Stomach (tissue), 9 donors: ENCODE data around the gene NCKAP5. TPM values are rescaled to one million over a fixed set of nuclear protein-coding genes. Genes with fewer than 3 reads are reported as not detected.

Experiments used
- DNase-seq, 2 donors: peaks; one replicate each; pipeline versions ENCODE4 v3.0.0 to v3.0.0-alpha.2; 2013 to 2019
- H3K27ac ChIP-seq, 5 donors: fragments of 200-600 bp in 4 of 5; sonication (generic) in 4 of 5; one replicate each; pipeline ENCODE4 v1.5.1; 2013 to 2019; ENCODE audit warnings: mild to moderate bottlenecking in 1 of 5, moderate library complexity in 1 of 5
- H3K27me3 ChIP-seq, 3 donors: fragments of 200-600 bp; sonication (generic); one replicate each; pipeline ENCODE4 v1.5.1; 2017 to 2019; ENCODE audit warnings: mixed run types in 1 of 3
- H3K36me3 ChIP-seq, 4 donors: fragments of 200-600 bp; sonication (generic); 1 replicate in 3 of 4; 2 replicates in 1 of 4; pipeline ENCODE4 v1.5.1; 2016 to 2019
- H3K4me1 ChIP-seq, 4 donors: fragments of 200-600 bp; sonication (generic); one replicate each; pipeline ENCODE4 v1.5.1; 2016 to 2019
- H3K4me3 ChIP-seq, 4 donors: fragments of 200-600 bp; sonication (generic) in 3 of 4; one replicate each; pipeline ENCODE4 v1.5.1; 2016 to 2019; ENCODE audit warnings: mild to moderate bottlenecking in 1 of 4
- H3K9me3 ChIP-seq, 4 donors: fragments of 200-600 bp; sonication (generic); one replicate each; pipeline ENCODE4 v1.5.1; 2016 to 2019
- EP300 ChIP-seq: sonication (generic); formaldehyde crosslinking; IDR thresholded peaks from one replicate; pipeline ENCODE4 v1.6.1; 2017; ENCODE audit warnings: antibody characterized with exemption
- POLR2A ChIP-seq, 4 donors: fragments of 450-650 bp; IDR thresholded peaks; one replicate each; pipeline ENCODE4 v1.6.1; 2016; ENCODE audit warnings: antibody characterized with exemption in 4 of 4, control low read depth in 2 of 4, mild to moderate bottlenecking in 1 of 4, moderate library complexity in 1 of 4
- POLR2AphosphoS5 ChIP-seq, 3 donors: sonication (generic); formaldehyde crosslinking; IDR thresholded peaks; one replicate each; pipeline ENCODE4 v1.6.1; 2016; ENCODE audit warnings: antibody characterized with exemption in 3 of 3
- WGBS, 5 donors: extraction: QIAGEN DNeasy Blood & Tissue Kit in 3 of 5; methylation state at CpG; one replicate each; pipeline versions ENCODE4 v1.1.5 to v1.1.7; 2013 to 2018; 5-methylcytosine and 5-hydroxymethylcytosine counted together
- intact Hi-C: fragments of 100-400 bp; cut with DNase I; formaldehyde crosslinking; loops from one replicate; pipeline ENCODE4 v1.15.1; 2023; ENCODE audit warnings: low total_unique reads
- polyA plus RNA-seq, 3 donors: library from polyadenylated mRNA; stranded (reverse); fragments of 200-250 nt; gene quantifications; one replicate each; pipeline ENCODE4 v1.2.3, GENCODE V29; 2013
- total RNA-seq, 5 donors: library from RNA; depleted of rRNA; stranded (reverse); fragments of >200 nt; gene quantifications; one replicate each; pipeline versions ENCODE4 v1.1.0 to v1.2.3, GENCODE V29; 2014 to 2016
- TF ChIP-seq, protein P1 (sequence below), 7 experiments: fragments of 450-650 bp in 4 of 7; fragments of 200-600 bp in 3 of 7; sonication (generic) in 3 of 7; IDR thresholded peaks; one replicate each; pipeline ENCODE4 v1.5.1; 2016 to 2019; ENCODE audit warnings: antibody characterized with exemption in 7 of 7, control low read depth in 2 of 7, mild to moderate bottlenecking in 1 of 7
- donor health status: healthy with polysubstance abuse.
- donor health status: Bipolar disorder and iron deficiency.
- donor health status: healthy.

The NCKAP5 gene
- total and polyA plus RNA-seq, 8 donors = 0.58 to 8.0 (median 1.6) TPM; not detected in 1

DNA sequence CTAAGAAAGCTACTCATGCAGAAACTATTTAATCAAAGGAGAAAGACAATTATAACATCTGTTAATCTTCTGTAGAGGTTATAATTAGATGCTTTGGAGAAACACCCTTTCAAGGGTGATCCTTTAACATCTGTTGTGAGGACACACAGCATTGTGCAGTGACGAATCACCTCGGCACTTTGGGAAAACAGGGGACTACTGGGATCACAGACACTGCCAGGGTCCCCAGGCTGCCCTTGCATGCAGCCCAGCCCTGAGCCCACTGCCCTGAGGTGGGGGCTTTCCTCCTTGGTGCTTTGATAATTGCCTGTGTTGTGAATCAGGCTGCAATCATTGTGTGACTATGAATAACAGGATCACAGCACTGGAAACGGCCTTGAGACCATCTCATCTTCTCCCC, 10.6 kb downstream of the NCKAP5 start:
- no peak for DNase-seq
- no peaks in the 10 kb centered on the region for H3K4me1 ChIP-seq
- WGBS, 5 donors = 70 to 78% (median 73%) methylated on average over 3 of the region's 3 CpGs
- H3K27ac ChIP-seq = no peak overlapping the region
- TF ChIP-seq, protein P1, sequence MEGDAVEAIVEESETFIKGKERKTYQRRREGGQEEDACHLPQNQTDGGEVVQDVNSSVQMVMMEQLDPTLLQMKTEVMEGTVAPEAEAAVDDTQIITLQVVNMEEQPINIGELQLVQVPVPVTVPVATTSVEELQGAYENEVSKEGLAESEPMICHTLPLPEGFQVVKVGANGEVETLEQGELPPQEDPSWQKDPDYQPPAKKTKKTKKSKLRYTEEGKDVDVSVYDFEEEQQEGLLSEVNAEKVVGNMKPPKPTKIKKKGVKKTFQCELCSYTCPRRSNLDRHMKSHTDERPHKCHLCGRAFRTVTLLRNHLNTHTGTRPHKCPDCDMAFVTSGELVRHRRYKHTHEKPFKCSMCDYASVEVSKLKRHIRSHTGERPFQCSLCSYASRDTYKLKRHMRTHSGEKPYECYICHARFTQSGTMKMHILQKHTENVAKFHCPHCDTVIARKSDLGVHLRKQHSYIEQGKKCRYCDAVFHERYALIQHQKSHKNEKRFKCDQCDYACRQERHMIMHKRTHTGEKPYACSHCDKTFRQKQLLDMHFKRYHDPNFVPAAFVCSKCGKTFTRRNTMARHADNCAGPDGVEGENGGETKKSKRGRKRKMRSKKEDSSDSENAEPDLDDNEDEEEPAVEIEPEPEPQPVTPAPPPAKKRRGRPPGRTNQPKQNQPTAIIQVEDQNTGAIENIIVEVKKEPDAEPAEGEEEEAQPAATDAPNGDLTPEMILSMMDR (IDR thresholded peaks at IDR 0.05) = no peak
- TF ChIP-seq POLR2A (IDR thresholded peaks at IDR 0.05) (no peak), POLR2AphosphoS5 (IDR thresholded peaks at IDR 0.05) (no peak), EP300 (no peak)
- intact Hi-C loops = no loop called here
- no peaks in the 10 kb centered on the region for H3K36me3 ChIP-seq
- no peak overlapping the region for H3K4me3 ChIP-seq
- no peaks in the 10 kb centered on the region for H3K9me3 ChIP-seq
- H3K27me3 ChIP-seq = no peaks in the 10 kb centered on the region

DNA sequence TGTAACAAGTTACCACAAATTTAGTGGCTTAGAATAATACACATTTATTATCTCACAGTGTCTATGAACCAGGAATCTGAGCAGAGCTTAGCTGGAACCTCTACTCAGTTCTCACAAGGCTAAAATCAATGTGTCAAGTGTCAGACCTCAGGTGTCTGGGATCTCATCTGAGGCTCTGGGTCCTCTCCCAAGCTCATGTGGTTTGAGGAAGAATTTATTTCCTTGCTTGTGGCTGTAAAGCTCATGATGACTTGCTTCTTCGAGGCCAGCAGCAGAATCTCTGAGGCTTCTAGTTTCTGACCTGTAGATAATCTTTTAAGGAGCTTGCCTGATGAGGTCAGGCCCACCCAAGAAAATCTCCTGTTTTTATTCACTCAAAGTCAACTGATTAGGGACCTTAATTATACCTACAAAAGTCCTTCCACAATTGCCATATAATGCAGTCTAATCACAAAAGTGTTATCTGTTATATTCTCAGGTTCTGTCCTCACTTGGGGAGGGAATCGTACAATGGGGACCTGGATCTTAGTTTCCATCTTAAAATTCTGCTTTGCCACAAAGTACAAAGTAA, 14.3 kb downstream of the NCKAP5 start:
- TF ChIP-seq POLR2AphosphoS5 (IDR thresholded peaks at IDR 0.05) (no peak), POLR2A (IDR thresholded peaks at IDR 0.05) (no peak), EP300 (no peak)
- TF ChIP-seq, protein P1 (IDR thresholded peaks at IDR 0.05) = no peak
- intact Hi-C loops = no loop called here
- Histone ChIP-seq H3K4me1 (no peaks in the 10 kb centered on the region), H3K4me3 (no peak overlapping the region), H3K9me3 (no peaks in the 10 kb centered on the region), H3K27ac (no peak overlapping the region), H3K27me3 (no peaks in the 10 kb centered on the region), H3K36me3 (no peaks in the 10 kb centered on the region)
- no peak for DNase-seq
- WGBS, 5 donors = 80 to 87% (median 85%) methylated on average over 2 of the region's 2 CpGs

GRCh38 chr2:133553251-133553650, 15.0 kb downstream of the NCKAP5 start:
- WGBS, 5 donors = 89 to 97% (median 93%) methylated on average over 4 of the region's 4 CpGs
- H3K36me3 ChIP-seq = no peaks in the 10 kb centered on the region
- H3K4me3 ChIP-seq = no peak overlapping the region
- TF ChIP-seq POLR2AphosphoS5 (IDR thresholded peaks at IDR 0.05) (no peak), EP300 (no peak), POLR2A (IDR thresholded peaks at IDR 0.05) (no peak)
- TF ChIP-seq, protein P1 (IDR thresholded peaks at IDR 0.05) = no peak
- H3K4me1 ChIP-seq = no peaks in the 10 kb centered on the region
- no peak overlapping the region for H3K27ac ChIP-seq
- intact Hi-C loops = no loop called here
- H3K9me3 ChIP-seq = no peaks in the 10 kb centered on the region
- no peak for DNase-seq
- H3K27me3 ChIP-seq = no peaks in the 10 kb centered on the region

DNA sequence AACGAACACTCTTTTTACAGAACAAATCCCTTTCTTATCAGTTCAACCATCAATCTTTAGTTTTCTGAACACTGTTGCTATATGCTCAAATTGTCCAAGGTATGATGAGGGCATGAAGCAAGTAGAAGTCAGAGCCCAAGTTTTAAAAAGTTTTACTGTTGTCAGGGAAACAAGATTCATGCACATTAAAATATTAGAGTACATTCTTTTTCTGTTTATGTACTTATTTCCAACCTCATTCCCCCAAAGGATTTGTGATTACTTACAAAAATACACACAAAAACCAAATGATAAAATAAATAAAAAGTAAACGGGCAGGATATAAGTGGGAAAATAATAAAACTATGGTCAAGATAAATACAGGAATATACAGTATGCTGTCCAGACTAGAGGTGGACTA, 15.4 kb downstream of the NCKAP5 start:
- TF ChIP-seq POLR2AphosphoS5 (IDR thresholded peaks at IDR 0.05) = no peak
- TF ChIP-seq, protein P1 (IDR thresholded peaks at IDR 0.05) = no peak
- no peak for TF ChIP-seq EP300
- no peak for TF ChIP-seq POLR2A (IDR thresholded peaks at IDR 0.05)
- Histone ChIP-seq H3K4me3 (no peak overlapping the region), H3K27me3 (no peaks in the 10 kb centered on the region), H3K9me3 (no peaks in the 10 kb centered on the region), H3K4me1 (no peaks in the 10 kb centered on the region), H3K36me3 (no peaks in the 10 kb centered on the region), H3K27ac (no peak overlapping the region)
- 40 to 64% (median 45%) methylated on average over 2 of the region's 2 CpGs for WGBS, 5 donors
- intact Hi-C loops = no loop called here
- no peak for DNase-seq
